HepG2 (cell line): Measurements from ENCODE around the gene NSD2.

Source experiments
- NR1H2 ChIP-seq: sonication (generic); formaldehyde crosslinking; IDR thresholded peaks from 2 replicates; pipeline ENCODE4 v1.8.1; 2022; ENCODE audit warnings: low read depth, missing genetic modification reagents, borderline replicate concordance
- TF ChIP-seq, protein P1 (sequence below): sonication (generic); formaldehyde crosslinking; IDR thresholded peaks from 2 replicates; pipeline ENCODE4 v1.5.0; 2020; ENCODE audit warnings: mild to moderate bottlenecking, missing genetic modification reagents, moderate library complexity

DNA sequence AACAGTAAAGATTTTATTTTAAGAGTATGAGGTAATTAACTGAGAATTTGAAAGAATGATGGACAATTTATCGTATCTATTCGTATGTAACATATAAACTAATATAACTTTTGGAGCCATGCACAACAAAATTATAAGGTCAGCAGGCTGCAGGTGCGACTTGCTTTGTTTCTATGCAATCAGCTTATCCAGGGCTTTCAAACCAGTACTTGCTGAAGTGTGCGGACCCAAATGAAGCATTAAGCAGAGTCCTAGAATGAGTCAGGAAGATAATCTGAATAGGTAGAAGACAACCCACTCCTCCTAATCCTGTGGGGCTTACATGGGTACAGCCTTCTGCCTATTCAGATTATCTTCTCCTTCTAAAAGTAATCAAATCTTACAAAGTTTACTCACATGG, 2.1 kb downstream of the NSD2 start:
- no peak for TF ChIP-seq NR1H2 (CRISPR knock-in tag)
- TF ChIP-seq, protein P1, sequence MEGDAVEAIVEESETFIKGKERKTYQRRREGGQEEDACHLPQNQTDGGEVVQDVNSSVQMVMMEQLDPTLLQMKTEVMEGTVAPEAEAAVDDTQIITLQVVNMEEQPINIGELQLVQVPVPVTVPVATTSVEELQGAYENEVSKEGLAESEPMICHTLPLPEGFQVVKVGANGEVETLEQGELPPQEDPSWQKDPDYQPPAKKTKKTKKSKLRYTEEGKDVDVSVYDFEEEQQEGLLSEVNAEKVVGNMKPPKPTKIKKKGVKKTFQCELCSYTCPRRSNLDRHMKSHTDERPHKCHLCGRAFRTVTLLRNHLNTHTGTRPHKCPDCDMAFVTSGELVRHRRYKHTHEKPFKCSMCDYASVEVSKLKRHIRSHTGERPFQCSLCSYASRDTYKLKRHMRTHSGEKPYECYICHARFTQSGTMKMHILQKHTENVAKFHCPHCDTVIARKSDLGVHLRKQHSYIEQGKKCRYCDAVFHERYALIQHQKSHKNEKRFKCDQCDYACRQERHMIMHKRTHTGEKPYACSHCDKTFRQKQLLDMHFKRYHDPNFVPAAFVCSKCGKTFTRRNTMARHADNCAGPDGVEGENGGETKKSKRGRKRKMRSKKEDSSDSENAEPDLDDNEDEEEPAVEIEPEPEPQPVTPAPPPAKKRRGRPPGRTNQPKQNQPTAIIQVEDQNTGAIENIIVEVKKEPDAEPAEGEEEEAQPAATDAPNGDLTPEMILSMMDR (CRISPR knock-in tag) = no peak
